ENCODE data around the gene ANKRD44.

DNA sequence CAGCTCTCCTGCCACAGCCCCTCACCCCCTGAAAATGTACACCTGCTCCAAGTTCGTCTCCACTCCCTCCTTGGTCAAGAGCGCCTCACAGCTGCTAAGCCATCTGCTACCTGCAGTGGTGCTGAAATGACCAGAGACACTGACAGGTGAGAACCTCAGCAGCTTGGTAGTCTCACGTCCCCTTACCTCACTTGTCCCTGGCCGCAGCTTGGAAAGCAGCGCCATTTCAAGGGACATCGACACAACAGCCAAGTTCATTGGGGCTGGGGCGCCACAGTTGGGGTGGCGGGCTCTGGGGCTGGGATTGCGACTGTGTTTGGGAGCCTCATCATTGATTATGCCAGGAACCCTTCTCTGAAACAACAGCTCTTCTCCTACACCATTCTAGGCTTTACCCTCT, 47.5 kb downstream of the ANKRD44 start:
- TF ChIP-seq SP1 (CRISPR knock-in tag; conservative IDR thresholded peaks at IDR 0.05), result no peak
- TF ChIP-seq, protein P1, sequence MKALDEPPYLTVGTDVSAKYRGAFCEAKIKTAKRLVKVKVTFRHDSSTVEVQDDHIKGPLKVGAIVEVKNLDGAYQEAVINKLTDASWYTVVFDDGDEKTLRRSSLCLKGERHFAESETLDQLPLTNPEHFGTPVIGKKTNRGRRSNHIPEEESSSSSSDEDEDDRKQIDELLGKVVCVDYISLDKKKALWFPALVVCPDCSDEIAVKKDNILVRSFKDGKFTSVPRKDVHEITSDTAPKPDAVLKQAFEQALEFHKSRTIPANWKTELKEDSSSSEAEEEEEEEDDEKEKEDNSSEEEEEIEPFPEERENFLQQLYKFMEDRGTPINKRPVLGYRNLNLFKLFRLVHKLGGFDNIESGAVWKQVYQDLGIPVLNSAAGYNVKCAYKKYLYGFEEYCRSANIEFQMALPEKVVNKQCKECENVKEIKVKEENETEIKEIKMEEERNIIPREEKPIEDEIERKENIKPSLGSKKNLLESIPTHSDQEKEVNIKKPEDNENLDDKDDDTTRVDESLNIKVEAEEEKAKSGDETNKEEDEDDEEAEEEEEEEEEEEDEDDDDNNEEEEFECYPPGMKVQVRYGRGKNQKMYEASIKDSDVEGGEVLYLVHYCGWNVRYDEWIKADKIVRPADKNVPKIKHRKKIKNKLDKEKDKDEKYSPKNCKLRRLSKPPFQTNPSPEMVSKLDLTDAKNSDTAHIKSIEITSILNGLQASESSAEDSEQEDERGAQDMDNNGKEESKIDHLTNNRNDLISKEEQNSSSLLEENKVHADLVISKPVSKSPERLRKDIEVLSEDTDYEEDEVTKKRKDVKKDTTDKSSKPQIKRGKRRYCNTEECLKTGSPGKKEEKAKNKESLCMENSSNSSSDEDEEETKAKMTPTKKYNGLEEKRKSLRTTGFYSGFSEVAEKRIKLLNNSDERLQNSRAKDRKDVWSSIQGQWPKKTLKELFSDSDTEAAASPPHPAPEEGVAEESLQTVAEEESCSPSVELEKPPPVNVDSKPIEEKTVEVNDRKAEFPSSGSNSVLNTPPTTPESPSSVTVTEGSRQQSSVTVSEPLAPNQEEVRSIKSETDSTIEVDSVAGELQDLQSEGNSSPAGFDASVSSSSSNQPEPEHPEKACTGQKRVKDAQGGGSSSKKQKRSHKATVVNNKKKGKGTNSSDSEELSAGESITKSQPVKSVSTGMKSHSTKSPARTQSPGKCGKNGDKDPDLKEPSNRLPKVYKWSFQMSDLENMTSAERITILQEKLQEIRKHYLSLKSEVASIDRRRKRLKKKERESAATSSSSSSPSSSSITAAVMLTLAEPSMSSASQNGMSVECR (CRISPR knock-in tag; IDR thresholded peaks at IDR 0.05; ENCODE audit: borderline replicate concordance), result no peak
- TF ChIP-seq, protein P2, sequence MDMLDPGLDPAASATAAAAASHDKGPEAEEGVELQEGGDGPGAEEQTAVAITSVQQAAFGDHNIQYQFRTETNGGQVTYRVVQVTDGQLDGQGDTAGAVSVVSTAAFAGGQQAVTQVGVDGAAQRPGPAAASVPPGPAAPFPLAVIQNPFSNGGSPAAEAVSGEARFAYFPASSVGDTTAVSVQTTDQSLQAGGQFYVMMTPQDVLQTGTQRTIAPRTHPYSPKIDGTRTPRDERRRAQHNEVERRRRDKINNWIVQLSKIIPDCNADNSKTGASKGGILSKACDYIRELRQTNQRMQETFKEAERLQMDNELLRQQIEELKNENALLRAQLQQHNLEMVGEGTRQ (CRISPR knock-in tag; IDR thresholded peaks at IDR 0.05), result no peak
